Measurements from ENCODE around the gene OPCML.
A peak's percentile ranks its signal among the peaks of the same experiment; 100 is the strongest.

The OPCML gene

GRCh38 chr11:132639986-132640385 is 892.3 kb downstream of the OPCML start:
- Histone ChIP-seq H3K79me2 (ENCODE audit: control insufficient read depth, insufficient read depth, low read length, unreplicated experiment) (no peaks in the 10 kb centered on the region), H3K4me1 (ENCODE audit: control insufficient read depth, insufficient read depth, low read length, unreplicated experiment) (no peaks in the 10 kb centered on the region), H3K27ac (ENCODE audit: low read depth, low read length) (no peak overlapping the region), H3K27me3 (ENCODE audit: insufficient read depth, low read length) (no peaks in the 10 kb centered on the region), H2AFZ (ENCODE audit: low read length, unreplicated experiment) (no peak overlapping the region), H3K4me3 (ENCODE audit: low read depth, low read length) (no peak overlapping the region), H3K36me3 (ENCODE audit: insufficient read depth, low read length) (no peaks in the 10 kb centered on the region)

- Histone ChIP-seq H3K36me3 (ENCODE audit: insufficient read depth, low read length) (no peaks in the 10 kb centered on the region), H3K4me1 (ENCODE audit: control insufficient read depth, insufficient read depth, low read length, unreplicated experiment) (no peaks in the 10 kb centered on the region), H3K27ac (ENCODE audit: low read depth, low read length) (no peak overlapping the region), H3K79me2 (ENCODE audit: control insufficient read depth, insufficient read depth, low read length, unreplicated experiment) (no peaks in the 10 kb centered on the region), H3K4me3 (ENCODE audit: low read depth, low read length) (no peak overlapping the region), H3K27me3 (ENCODE audit: insufficient read depth, low read length) (no peaks in the 10 kb centered on the region), H2AFZ (ENCODE audit: low read length, unreplicated experiment) (no peak overlapping the region)
Observed at GRCh38 chr11:132639403-132639802, 892.9 kb downstream of the OPCML start.

- H3K4me3 ChIP-seq (ENCODE audit: low read depth, low read length), result no peak overlapping the region
- no peaks in the 10 kb centered on the region for H3K27me3 ChIP-seq (ENCODE audit: insufficient read depth, low read length)
- H2AFZ ChIP-seq (ENCODE audit: low read length, unreplicated experiment), result no peak overlapping the region
- H3K79me2 ChIP-seq (ENCODE audit: control insufficient read depth, insufficient read depth, low read length, unreplicated experiment), result no peaks in the 10 kb centered on the region
- no peak overlapping the region for H3K27ac ChIP-seq (ENCODE audit: low read depth, low read length)
- H3K4me1 ChIP-seq (ENCODE audit: control insufficient read depth, insufficient read depth, low read length, unreplicated experiment), result peaks cover 2% of the 10 kb centered on the region
- H3K36me3 ChIP-seq (ENCODE audit: insufficient read depth, low read length), result no peaks in the 10 kb centered on the region
Observed at GRCh38 chr11:132638423-132638822, 893.9 kb downstream of the OPCML start.

- H3K36me3 ChIP-seq (ENCODE audit: insufficient read depth, low read length), result no peaks in the 10 kb centered on the region
- H3K27ac ChIP-seq (ENCODE audit: low read depth, low read length), result no peak overlapping the region
- H3K79me2 ChIP-seq (ENCODE audit: control insufficient read depth, insufficient read depth, low read length, unreplicated experiment), result no peaks in the 10 kb centered on the region
- peaks cover 11% of the 10 kb centered on the region for H3K4me1 ChIP-seq (ENCODE audit: control insufficient read depth, insufficient read depth, low read length, unreplicated experiment)
- no peak overlapping the region for H3K4me3 ChIP-seq (ENCODE audit: low read depth, low read length)
- H2AFZ ChIP-seq (ENCODE audit: low read length, unreplicated experiment), result no peak overlapping the region
- no peaks in the 10 kb centered on the region for H3K27me3 ChIP-seq (ENCODE audit: insufficient read depth, low read length)
Observed at GRCh38 chr11:132636523-132636922, 895.8 kb downstream of the OPCML start.

GRCh38 chr11:132632641-132633124 is 899.6 kb downstream of the OPCML start:
- H3K4me3 ChIP-seq (ENCODE audit: low read depth, low read length), result no peak overlapping the region
- peak overlapping the region; percentile 81 for H3K27ac ChIP-seq (ENCODE audit: low read depth, low read length)
- peak overlapping the region; percentile 59 for H2AFZ ChIP-seq (ENCODE audit: low read length, unreplicated experiment)

GRCh38 chr11:132631989-132632388 is 900.3 kb downstream of the OPCML start:
- no peaks in the 10 kb centered on the region for H3K79me2 ChIP-seq (ENCODE audit: control insufficient read depth, insufficient read depth, low read length, unreplicated experiment)
- H3K4me1 ChIP-seq (ENCODE audit: control insufficient read depth, insufficient read depth, low read length, unreplicated experiment), result peaks cover 11% of the 10 kb centered on the region
- H3K36me3 ChIP-seq (ENCODE audit: insufficient read depth, low read length), result no peaks in the 10 kb centered on the region
- H3K27ac ChIP-seq (ENCODE audit: low read depth, low read length), result peak overlapping the region; percentile 81
- H3K27me3 ChIP-seq (ENCODE audit: insufficient read depth, low read length), result no peaks in the 10 kb centered on the region
- no peak overlapping the region for H3K4me3 ChIP-seq (ENCODE audit: low read depth, low read length)
- H2AFZ ChIP-seq (ENCODE audit: low read length, unreplicated experiment), result peak overlapping the region; percentile 59

More at GRCh38 chr11:132632641-132633124, 899.6 kb downstream of the OPCML start:
- no peaks in the 10 kb centered on the region for H3K79me2 ChIP-seq (ENCODE audit: control insufficient read depth, insufficient read depth, low read length, unreplicated experiment)
- H3K27me3 ChIP-seq (ENCODE audit: insufficient read depth, low read length), result no peaks in the 10 kb centered on the region
- H3K36me3 ChIP-seq (ENCODE audit: insufficient read depth, low read length), result no peaks in the 10 kb centered on the region
- peaks cover 11% of the 10 kb centered on the region for H3K4me1 ChIP-seq (ENCODE audit: control insufficient read depth, insufficient read depth, low read length, unreplicated experiment)

- Histone ChIP-seq H3K27me3 (ENCODE audit: insufficient read depth, low read length) (no peaks in the 10 kb centered on the region), H3K36me3 (ENCODE audit: insufficient read depth, low read length) (no peaks in the 10 kb centered on the region), H3K4me3 (ENCODE audit: low read depth, low read length) (no peak overlapping the region), H3K79me2 (ENCODE audit: control insufficient read depth, insufficient read depth, low read length, unreplicated experiment) (no peaks in the 10 kb centered on the region), H3K4me1 (ENCODE audit: control insufficient read depth, insufficient read depth, low read length, unreplicated experiment) (peaks cover 4% of the 10 kb centered on the region), H2AFZ (ENCODE audit: low read length, unreplicated experiment) (no peak overlapping the region), H3K27ac (ENCODE audit: low read depth, low read length) (no peak overlapping the region)
Observed at GRCh38 chr11:132627981-132628380, 904.3 kb downstream of the OPCML start.

- Histone ChIP-seq H3K79me2 (ENCODE audit: control insufficient read depth, insufficient read depth, low read length, unreplicated experiment) (no peaks in the 10 kb centered on the region), H3K4me1 (ENCODE audit: control insufficient read depth, insufficient read depth, low read length, unreplicated experiment) (no peaks in the 10 kb centered on the region), H3K36me3 (ENCODE audit: insufficient read depth, low read length) (no peaks in the 10 kb centered on the region), H3K27ac (ENCODE audit: low read depth, low read length) (no peak overlapping the region), H3K27me3 (ENCODE audit: insufficient read depth, low read length) (no peaks in the 10 kb centered on the region), H3K4me3 (ENCODE audit: low read depth, low read length) (no peak overlapping the region), H2AFZ (ENCODE audit: low read length, unreplicated experiment) (no peak overlapping the region)
Observed at GRCh38 chr11:132626446-132626845, 905.9 kb downstream of the OPCML start.

- no peak overlapping the region for H3K27ac ChIP-seq (ENCODE audit: low read depth, low read length)
- no peaks in the 10 kb centered on the region for H3K27me3 ChIP-seq (ENCODE audit: insufficient read depth, low read length)
- H3K79me2 ChIP-seq (ENCODE audit: control insufficient read depth, insufficient read depth, low read length, unreplicated experiment), result no peaks in the 10 kb centered on the region
- H3K36me3 ChIP-seq (ENCODE audit: insufficient read depth, low read length), result no peaks in the 10 kb centered on the region
- no peak overlapping the region for H3K4me3 ChIP-seq (ENCODE audit: low read depth, low read length)
- no peak overlapping the region for H2AFZ ChIP-seq (ENCODE audit: low read length, unreplicated experiment)
- no peaks in the 10 kb centered on the region for H3K4me1 ChIP-seq (ENCODE audit: control insufficient read depth, insufficient read depth, low read length, unreplicated experiment)
Observed at GRCh38 chr11:132623511-132623910, 908.8 kb downstream of the OPCML start.

- Histone ChIP-seq H2AFZ (ENCODE audit: low read length, unreplicated experiment) (no peak overlapping the region), H3K4me1 (ENCODE audit: control insufficient read depth, insufficient read depth, low read length, unreplicated experiment) (no peaks in the 10 kb centered on the region), H3K36me3 (ENCODE audit: insufficient read depth, low read length) (no peaks in the 10 kb centered on the region), H3K4me3 (ENCODE audit: low read depth, low read length) (no peak overlapping the region), H3K27ac (ENCODE audit: low read depth, low read length) (no peak overlapping the region), H3K79me2 (ENCODE audit: control insufficient read depth, insufficient read depth, low read length, unreplicated experiment) (no peaks in the 10 kb centered on the region), H3K27me3 (ENCODE audit: insufficient read depth, low read length) (no peaks in the 10 kb centered on the region)
Observed at GRCh38 chr11:132621976-132622580, 910.2 kb downstream of the OPCML start.

- no peak overlapping the region for H2AFZ ChIP-seq (ENCODE audit: low read length, unreplicated experiment)
- no peaks in the 10 kb centered on the region for H3K79me2 ChIP-seq (ENCODE audit: control insufficient read depth, insufficient read depth, low read length, unreplicated experiment)
- no peaks in the 10 kb centered on the region for H3K36me3 ChIP-seq (ENCODE audit: insufficient read depth, low read length)
Observed at GRCh38 chr11:132620423-132620822, 911.9 kb downstream of the OPCML start.

More at GRCh38 chr11:132620423-132620822, 911.9 kb downstream of the OPCML start:
- H3K27ac ChIP-seq (ENCODE audit: low read depth, low read length), result no peak overlapping the region
- no peak overlapping the region for H3K4me3 ChIP-seq (ENCODE audit: low read depth, low read length)
- H3K4me1 ChIP-seq (ENCODE audit: control insufficient read depth, insufficient read depth, low read length, unreplicated experiment), result no peaks in the 10 kb centered on the region
- H3K27me3 ChIP-seq (ENCODE audit: insufficient read depth, low read length), result no peaks in the 10 kb centered on the region
